Heart right ventricle (tissue), 16 donors: ENCODE results near the gene LRCH1. TPM values are rescaled to one million over a fixed set of nuclear protein-coding genes. Genes with fewer than 3 reads are reported as not detected.
A peak's percentile ranks its signal among the peaks of the same experiment; 100 is the strongest.

ENCODE experiments used
- ATAC-seq, 8 donors: fragments of 200-7000 bp; cut with Tn5 transposase; one replicate each; pipeline ENCODE4 v1.9.1; 2020; ENCODE audit warnings: mild to moderate bottlenecking in 8 of 8, moderate library complexity in 8 of 8, moderate number of reproducible peaks in 1 of 8
- DNase-seq, 2 donors: peaks; one replicate each; pipeline ENCODE4 v3.0.0-alpha.2; 2020
- H3K27ac ChIP-seq, 10 donors: fragments of 200-600 bp; sonication (generic) in 2 of 10; one replicate each; pipeline versions ENCODE4 v1.5.0 to v1.8.0; 2020 to 2022; ENCODE audit warnings: mild to moderate bottlenecking in 3 of 10
- H3K27me3 ChIP-seq, 7 donors: fragments of 200-600 bp; one replicate each; pipeline ENCODE4 v1.8.0; 2021 to 2022; ENCODE audit warnings: mild to moderate bottlenecking in 2 of 7
- H3K36me3 ChIP-seq, 9 donors: fragments of 200-600 bp; sonication (generic) in 1 of 9; one replicate each; pipeline versions ENCODE4 v1.5.0 to v1.8.0; 2020 to 2022; ENCODE audit warnings: mild to moderate bottlenecking in 2 of 9
- H3K4me1 ChIP-seq, 9 donors: fragments of 200-600 bp; sonication (generic) in 1 of 9; one replicate each; pipeline versions ENCODE4 v1.5.0 to v1.8.0; 2020 to 2022; ENCODE audit warnings: mild to moderate bottlenecking in 4 of 9
- H3K4me3 ChIP-seq, 10 donors: fragments of 200-600 bp; sonication (generic) in 2 of 10; one replicate each; pipeline versions ENCODE4 v1.5.0 to v1.8.0; 2020 to 2022; ENCODE audit warnings: mild to moderate bottlenecking in 7 of 10, moderate library complexity in 2 of 10
- H3K9me3 ChIP-seq, 11 donors: fragments of 200-600 bp in 10 of 11; sonication (generic) in 2 of 11; one replicate each; pipeline versions ENCODE4 v1.5.0 to v1.8.0; 2013 to 2022; ENCODE audit warnings: mild to moderate bottlenecking in 2 of 11, control low read depth in 1 of 11, moderate library complexity in 1 of 11
- CTCF ChIP-seq, 9 donors: fragments of 200-600 bp; sonication (generic) in 2 of 9; IDR thresholded peaks; one replicate each; pipeline versions ENCODE4 v1.5.0 to v1.8.0; 2021 to 2022; ENCODE audit warnings: antibody characterized with exemption in 9 of 9, mild to moderate bottlenecking in 5 of 9, moderate library complexity in 1 of 9
- WGBS, 2 donors: extraction: QIAGEN DNeasy Blood & Tissue Kit; methylation state at CpG; one replicate each; pipeline ENCODE4 v1.1.7; 2013; ENCODE audit warnings: inconsistent platforms in 1 of 2; 5-methylcytosine and 5-hydroxymethylcytosine counted together
- intact Hi-C, 10 donors: fragments of 100-400 bp; cut with DNase I; formaldehyde crosslinking; loops; one replicate each; pipeline versions ENCODE4 v1.11.1 to v1.14.2; 2022
- polyA plus RNA-seq, 2 donors: library from polyadenylated mRNA; stranded (reverse); fragments of 200-250 nt; gene quantifications; one replicate each; pipeline ENCODE4 v1.2.3, GENCODE V29; 2013
- total RNA-seq, 10 donors: library from RNA; stranded (reverse); fragmentation: NEBNext Ultra II Directional in 3 of 10; extraction: Animal tissue kit (Norgen Biotek cat#: 25700) in 3 of 10; gene quantifications; one replicate each; pipeline versions ENCODE4 v1.2.1 to v1.2.4, GENCODE V29; 2021 to 2023
- donor health status: Arrhythmogenic right ventricular cardiomyopathy.
- donor health status: ischemic (EF 13 %, LVEDD 7.1; RV severe dilation, severe dysfunction).
- donor health status: healthy with polysubstance abuse.
- donor health status: DM: no; HTN: yes; CAD: no.
- donor health status: DM: no; HTN: no; CAD: no.
- donor health status: ischemic (EF 25% LVEDD 6.9; RV normal size, moderate dysfunction).
- donor health status: ischemic (EF 25% LVEDD 5.7; RV mildly dilated, moderate dysfunction).
- donor health status: healthy.
- donor health status: DM: yes; HTN: yes; CAD: no.
- donor health status: Ischemic cardiomyopathy.
- donor health status: ischemic (EF 35%, LVEDD 5.7; RV mildly dilated, moderate dysfunction).
- donor health status: nonischemic (EF 11% LVEDD 7.7; RV severe dilation, severe dysfunction).
- donor health status: DM: yes; HTN: yes; CAD: no.
- donor health status: PGD.
- donor health status: ischemic (EF 29% LVEDD 5.4; RV normal size, mild dysfunction).
- donor health status: nonischemic (EF 23%, LVEDD 6.1; RV moderate dilation, normal function).

LRCH1 gene
- total and polyA plus RNA-seq, 12 donors = 4.1 to 20.3 (median 13.1) TPM

GRCh38 chr13:46569456-46569855 lies 16.5 kb downstream of the LRCH1 start:
- no peak overlapping the region for H3K4me3 ChIP-seq
- peaks cover 9 to 93% (median 66%) of the 10 kb centered on the region in 9 donors for H3K4me1 ChIP-seq
- no peaks in the 10 kb centered on the region for H3K36me3 ChIP-seq
- H3K27ac ChIP-seq = no peak overlapping the region
- intact Hi-C loops = no loop called here
- ATAC-seq (no peak), DNase-seq (no peak)
- no peaks in the 10 kb centered on the region for H3K27me3 ChIP-seq
- H3K9me3 ChIP-seq = no peaks in the 10 kb centered on the region
- WGBS, 2 donors = 74 to 76% methylated on average over 7 of the region's 7 CpGs
- TF ChIP-seq CTCF (IDR thresholded peaks at IDR 0.05) = no peak

- no peaks in the 10 kb centered on the region for H3K9me3 ChIP-seq
- H3K27ac ChIP-seq = peak overlapping the region in 1 of 10 donors; percentile 9
- H3K27me3 ChIP-seq = no peaks in the 10 kb centered on the region
- H3K4me1 ChIP-seq = peaks cover 12 to 93% (median 69%) of the 10 kb centered on the region in 9 donors
- H3K4me3 ChIP-seq = no peak overlapping the region
- no peaks in the 10 kb centered on the region for H3K36me3 ChIP-seq
- ATAC-seq (no peak), DNase-seq (no peak)
- no peak for TF ChIP-seq CTCF (IDR thresholded peaks at IDR 0.05)
- WGBS, 2 donors = 76 to 77% methylated on average over 4 of the region's 4 CpGs
- intact Hi-C loops = loop anchor here in 1 of 10 donors (10.0 kb wide), 1 partner anchor 325 kb away; the partner anchor contains the start of gene HTR2A
Observed at GRCh38 chr13:46570273-46570672, 17.3 kb downstream of the LRCH1 start.

GRCh38 chr13:46571189-46571908 lies 18.4 kb downstream of the LRCH1 start:
- H3K27ac ChIP-seq = peak overlapping the region in 5 of 10 donors; percentile 9 to 51 (median 36)
- WGBS, 2 donors = 62 to 64% methylated on average over 11 of the region's 11 CpGs

More at GRCh38 chr13:46571189-46571908, 18.4 kb downstream of the LRCH1 start:
- Histone ChIP-seq H3K9me3 (no peaks in the 10 kb centered on the region), H3K36me3 (no peaks in the 10 kb centered on the region), H3K4me3 (no peak overlapping the region), H3K4me1 (peaks cover 21 to 93% (median 71%) of the 10 kb centered on the region in 9 donors), H3K27me3 (no peaks in the 10 kb centered on the region)
- ATAC-seq = peak in 6 of 8 donors; percentile 48 to 66 (median 60)
- no peak for TF ChIP-seq CTCF (IDR thresholded peaks at IDR 0.05)
- intact Hi-C loops = loop anchor here in 1 of 10 donors (10.0 kb wide), 1 partner anchor 323 kb away; the partner anchor contains the start of gene HTR2A
- DNase-seq = no peak
